NCI-H748 (cell line): ENCODE data around the gene USP34.
"Not testable (repeated sequence)": the region's sequence is repeated elsewhere in the genome, so short reads cannot be mapped to it uniquely, and the experiment has no call there.

Experiments
- DNase-seq: peaks from one replicate; lab custom pipeline; 2025; ENCODE audit not compliant: unreplicated experiment; lab: John Stamatoyannopoulos, UW

Gene USP34, protein sequence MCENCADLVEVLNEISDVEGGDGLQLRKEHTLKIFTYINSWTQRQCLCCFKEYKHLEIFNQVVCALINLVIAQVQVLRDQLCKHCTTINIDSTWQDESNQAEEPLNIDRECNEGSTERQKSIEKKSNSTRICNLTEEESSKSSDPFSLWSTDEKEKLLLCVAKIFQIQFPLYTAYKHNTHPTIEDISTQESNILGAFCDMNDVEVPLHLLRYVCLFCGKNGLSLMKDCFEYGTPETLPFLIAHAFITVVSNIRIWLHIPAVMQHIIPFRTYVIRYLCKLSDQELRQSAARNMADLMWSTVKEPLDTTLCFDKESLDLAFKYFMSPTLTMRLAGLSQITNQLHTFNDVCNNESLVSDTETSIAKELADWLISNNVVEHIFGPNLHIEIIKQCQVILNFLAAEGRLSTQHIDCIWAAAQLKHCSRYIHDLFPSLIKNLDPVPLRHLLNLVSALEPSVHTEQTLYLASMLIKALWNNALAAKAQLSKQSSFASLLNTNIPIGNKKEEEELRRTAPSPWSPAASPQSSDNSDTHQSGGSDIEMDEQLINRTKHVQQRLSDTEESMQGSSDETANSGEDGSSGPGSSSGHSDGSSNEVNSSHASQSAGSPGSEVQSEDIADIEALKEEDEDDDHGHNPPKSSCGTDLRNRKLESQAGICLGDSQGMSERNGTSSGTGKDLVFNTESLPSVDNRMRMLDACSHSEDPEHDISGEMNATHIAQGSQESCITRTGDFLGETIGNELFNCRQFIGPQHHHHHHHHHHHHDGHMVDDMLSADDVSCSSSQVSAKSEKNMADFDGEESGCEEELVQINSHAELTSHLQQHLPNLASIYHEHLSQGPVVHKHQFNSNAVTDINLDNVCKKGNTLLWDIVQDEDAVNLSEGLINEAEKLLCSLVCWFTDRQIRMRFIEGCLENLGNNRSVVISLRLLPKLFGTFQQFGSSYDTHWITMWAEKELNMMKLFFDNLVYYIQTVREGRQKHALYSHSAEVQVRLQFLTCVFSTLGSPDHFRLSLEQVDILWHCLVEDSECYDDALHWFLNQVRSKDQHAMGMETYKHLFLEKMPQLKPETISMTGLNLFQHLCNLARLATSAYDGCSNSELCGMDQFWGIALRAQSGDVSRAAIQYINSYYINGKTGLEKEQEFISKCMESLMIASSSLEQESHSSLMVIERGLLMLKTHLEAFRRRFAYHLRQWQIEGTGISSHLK (N-terminal part only)

DNA sequence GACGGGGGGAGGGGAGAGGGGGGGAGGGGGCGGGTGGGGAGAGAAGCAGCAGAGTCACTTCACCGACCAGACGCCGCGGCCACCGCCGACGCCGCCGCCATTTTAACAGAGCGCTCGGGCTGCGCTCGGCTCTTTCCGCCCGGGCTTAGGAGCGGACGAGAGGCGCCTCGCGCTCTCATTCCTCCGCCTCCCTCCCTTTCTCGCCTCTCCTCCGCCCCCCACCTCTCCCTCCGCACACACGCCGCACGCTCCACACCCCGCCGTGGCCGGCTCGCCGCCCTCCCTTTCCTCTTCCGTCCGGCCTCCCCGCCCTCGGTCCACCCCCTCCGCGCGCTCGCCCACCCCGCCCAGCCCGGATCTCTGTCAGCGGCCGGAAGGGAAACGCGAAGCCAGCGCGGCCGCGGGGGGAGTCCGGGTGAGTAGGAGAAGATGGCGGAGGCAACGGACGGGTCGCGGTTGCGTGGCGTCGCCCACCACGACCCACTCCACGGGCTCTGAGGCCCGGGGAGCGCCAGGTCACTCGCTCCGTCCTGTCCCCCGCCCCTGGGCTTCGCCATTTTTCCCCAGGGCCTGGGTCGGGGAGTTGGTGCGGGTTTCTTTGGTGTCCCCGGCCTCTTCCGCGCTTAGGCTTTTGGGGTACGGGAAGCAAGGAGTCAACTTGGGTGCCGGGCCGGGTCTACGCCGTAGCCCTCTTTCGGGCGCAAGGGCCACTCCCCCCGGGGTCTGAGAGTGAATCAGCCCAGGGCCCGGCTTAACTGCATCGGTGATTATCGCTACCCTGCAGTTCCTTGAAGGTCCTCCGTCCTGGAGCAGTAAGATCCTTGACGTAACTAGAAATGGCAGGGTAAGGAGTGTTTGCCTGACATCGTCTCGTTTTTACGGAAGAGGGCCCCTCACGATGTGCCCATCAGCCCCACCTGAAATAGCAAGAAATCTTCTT, at the start of gene USP34:
USP34 (minus strand) TSS at position 123 of the 940 bp plus-strand sequence. CDS start 395 bp downstream, outside the sequence.
- DNase-seq = peak; percentile 90

DNA sequence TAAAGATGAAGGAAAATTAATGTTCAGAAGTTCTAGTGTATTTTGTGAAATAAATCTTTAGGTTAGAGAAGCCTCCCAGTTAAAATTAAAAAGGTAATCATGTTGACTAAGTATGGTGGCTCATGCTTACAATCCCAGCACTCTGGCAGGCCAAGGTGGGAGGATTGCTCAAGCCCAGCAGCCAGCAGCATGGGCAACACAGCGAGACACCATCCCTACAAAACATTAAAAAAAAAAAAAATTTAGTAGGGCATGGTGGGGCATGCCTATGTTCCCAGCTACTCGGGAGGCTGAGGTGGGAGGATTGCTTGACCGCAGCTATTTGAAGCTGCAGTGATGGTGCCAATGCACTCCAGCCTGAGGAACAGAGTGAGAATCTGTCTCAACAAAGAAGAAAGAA, 49.4 kb upstream of the USP34 start:
- no peak for DNase-seq

DNA sequence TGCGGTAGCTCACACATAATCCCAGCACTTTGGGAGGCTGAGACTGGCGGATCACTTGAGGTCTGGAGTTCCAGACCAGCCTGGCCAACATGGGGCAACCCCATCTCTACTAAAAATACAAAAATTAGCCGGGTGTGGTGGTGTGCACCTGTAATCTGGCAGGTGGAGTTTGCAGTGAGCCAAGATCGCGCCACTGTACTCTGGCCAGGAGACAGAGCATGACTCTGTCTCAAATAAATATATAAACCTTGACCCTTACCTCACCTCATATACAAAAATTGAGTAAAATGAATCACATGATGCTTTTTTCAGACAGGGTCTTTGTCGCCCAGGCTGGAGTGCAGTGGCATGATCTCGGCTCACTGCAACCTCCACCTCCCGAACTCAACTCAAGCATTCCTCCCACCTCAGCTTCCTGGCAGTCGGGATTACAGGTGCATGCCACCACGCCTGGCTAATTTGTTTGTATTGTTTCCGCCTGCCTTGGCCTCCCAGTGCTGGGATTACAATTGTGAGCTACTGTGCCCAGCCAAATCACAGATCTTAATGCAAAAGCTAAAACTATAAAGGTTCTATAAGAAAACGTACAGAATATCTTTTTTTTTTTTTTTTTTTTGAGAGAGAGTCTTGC, 42.0 kb upstream of the USP34 start:
- no peak for DNase-seq

DNA sequence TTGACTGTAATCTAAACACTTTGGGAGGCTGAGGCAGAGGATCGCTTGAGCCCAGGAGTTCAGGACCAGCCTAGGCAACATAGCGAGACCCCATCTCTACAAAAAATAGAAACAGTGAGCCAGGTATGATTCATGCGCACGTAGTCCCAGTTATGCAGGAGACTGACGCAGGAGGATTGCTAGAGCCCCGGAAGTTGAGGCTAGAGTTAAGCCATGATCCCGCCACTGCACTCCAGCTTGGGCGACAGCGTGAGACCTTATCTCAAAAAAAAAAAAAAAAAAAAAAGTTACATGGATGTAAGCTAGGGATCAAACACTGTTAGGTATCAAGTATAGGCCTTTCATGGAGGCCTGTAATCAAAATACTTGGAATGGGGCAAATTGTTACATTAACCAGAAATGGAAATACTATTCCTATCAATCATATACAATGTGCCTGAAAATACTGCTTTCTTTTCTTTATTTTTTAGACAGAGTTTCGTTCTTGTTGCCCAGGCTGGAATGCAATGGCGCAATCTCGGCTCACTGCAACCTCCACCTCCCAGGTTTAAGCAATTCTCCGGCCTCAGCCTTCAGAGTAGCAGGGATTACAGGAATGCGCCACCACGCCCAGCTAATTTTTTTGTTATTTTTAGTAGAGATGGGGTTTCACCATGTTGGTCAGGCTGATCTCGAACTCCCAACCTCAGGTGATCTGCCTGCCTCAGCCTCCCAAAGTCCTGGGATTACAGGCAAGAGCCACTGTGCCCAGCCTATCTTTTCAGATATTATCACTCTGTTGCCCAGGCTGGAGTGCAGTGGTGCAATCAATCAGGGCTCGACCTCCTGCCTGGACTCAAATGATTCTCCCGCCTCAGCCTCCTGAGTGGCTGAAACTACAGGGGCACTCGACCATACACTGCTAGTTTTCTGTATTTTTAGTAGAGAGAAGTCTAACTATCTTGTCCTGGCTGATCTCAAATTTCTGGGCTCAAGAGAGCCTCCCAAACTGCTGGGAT, 40.1 kb upstream of the USP34 start:
- DNase-seq = no peak

DNA sequence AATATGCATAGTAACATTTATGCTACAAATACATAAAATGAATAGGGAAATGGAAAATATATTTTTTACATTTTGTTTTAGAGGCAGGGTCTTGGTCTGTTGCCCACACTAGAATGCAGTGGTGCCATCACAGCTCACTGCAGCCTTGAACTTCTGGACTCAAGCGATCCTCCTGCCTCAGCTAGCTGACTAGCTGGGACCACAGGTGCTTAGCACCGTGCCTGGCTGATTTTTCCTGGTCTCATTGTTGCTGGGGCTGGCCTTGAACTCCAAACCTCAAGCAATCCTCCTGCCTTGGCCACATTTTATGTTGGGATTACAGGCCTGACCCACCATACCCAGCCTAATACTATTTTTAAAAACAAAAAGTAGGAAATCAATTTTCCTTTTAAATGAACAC, 34.1 kb upstream of the USP34 start:
- DNase-seq = no peak

DNA sequence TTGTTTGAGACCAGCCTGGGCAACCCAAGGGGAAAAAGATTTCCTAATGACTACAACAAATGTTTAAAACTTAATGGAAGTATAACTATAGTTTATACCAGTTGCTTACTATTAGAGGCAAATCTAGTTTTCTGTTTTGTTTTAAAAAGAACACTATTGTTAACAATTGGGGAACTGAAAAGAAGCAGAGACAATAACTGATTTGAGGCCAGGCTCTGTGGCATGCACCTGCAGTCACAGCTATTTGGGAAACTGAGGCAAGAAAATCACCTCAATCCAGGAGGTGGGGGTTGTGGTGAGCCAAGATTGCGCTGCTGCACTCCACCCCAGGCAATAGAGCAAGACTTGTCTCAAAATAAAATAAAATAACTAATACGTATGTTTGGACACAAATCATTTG, 28.2 kb upstream of the USP34 start:
- no peak for DNase-seq

DNA sequence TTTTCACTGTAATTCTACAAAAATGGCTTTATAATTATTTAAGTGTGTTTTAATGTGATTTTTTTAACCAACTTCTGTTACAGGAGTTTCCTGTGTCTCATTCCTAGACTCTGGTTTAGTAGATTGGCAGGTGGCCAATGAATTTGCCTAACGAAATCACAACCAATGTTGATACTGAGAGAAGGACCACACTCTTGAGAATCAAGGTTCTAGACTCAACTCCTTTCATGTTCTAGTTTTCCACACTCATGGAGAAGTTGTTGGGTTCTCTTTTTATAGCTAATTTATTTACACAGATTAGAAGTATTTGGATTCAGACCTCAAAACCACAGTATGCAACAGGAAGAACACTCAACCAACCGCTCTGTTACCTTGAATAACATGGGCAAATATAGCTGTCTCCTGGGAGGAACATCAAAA, 22.6 kb upstream of the USP34 start:
- DNase-seq = no peak

DNA sequence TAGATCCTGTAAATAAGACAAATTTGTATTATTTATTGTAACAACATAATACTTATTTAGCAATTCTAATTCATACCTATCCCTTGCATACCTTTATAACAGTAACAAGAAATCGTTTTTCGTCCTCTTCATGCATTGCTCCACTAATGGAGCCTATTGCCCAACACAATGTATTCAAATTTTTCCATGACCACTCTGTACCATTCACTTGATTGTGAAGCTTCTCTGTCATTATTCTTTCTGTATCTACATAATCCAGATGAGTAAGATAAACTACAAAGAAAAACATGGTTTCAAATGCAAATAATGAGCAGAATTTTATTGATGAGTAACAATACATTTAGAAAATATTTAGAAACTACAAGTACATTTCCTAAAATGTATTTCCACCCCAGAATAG, 21.6 kb upstream of the USP34 start:
- DNase-seq = no peak

DNA sequence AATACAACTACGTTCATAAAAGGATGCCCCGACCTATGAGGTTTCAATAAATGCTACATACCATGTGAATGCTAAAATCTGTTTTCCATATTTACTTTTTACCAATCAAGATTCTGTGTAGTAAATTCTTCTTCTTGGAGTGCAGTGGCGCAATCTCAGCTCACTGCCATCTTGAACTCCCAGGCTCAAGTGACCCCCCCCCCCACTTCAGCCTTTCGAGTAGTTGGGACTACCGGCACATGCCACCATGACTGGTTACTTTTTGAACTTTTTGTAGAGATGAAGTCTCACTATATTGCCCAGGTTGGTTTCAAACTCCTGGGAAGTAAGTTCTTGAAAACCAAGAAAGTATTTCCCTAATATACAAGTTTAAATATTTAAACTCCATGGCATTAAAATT, 14.4 kb upstream of the USP34 start:
- no peak for DNase-seq

DNA sequence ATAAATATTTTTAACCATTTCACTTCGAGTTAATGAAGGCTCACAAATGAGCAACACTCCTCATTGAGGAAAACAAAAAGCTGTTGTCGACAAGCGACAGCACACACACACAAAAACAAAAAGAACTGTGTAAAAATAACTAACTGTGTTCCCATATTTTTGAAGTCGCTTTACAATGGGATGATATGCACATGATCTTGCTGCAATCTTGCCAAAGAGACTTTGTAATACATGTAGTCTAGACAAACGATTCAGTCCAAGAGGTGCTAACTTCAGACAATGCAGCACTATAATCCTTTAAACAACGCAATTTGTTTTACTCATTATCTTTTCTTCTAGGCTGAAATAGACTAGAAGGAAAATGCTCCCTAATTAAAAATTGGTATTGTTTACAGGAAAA, 7.2 kb upstream of the USP34 start:
- no peak for DNase-seq

DNA sequence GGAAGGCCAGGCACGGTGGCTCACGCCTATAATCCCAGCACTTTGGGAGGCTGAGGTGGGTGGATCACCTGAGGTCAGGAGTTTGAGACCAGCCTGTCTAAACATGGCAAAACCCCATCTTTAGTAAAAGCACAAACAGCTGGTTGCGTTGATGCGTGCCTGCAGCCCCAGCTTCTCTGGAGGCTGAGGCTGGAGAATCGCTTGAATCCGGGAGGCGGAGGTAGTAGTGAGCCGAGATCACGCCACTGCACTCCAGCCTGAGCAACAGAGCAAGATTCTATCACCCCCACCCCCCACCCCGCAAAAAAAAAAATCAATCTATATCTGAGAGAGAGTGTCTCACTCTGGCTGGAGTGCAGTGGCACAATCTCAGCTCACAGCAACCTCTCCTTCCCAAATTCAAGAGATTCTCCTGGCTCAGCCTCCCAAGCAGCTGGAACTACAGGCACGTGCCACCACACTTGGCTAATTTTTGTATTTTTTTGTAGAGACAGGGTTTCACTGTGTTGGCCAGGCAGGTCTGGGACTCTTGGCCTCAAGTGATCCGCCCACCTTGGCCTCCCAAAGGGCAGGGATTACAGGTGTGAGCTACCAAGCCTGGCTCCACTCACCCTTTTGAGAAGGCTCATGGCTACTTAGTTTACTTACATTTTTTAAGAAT, 6.2 kb upstream of the USP34 start:
- DNase-seq = not testable (repeated sequence)

DNA sequence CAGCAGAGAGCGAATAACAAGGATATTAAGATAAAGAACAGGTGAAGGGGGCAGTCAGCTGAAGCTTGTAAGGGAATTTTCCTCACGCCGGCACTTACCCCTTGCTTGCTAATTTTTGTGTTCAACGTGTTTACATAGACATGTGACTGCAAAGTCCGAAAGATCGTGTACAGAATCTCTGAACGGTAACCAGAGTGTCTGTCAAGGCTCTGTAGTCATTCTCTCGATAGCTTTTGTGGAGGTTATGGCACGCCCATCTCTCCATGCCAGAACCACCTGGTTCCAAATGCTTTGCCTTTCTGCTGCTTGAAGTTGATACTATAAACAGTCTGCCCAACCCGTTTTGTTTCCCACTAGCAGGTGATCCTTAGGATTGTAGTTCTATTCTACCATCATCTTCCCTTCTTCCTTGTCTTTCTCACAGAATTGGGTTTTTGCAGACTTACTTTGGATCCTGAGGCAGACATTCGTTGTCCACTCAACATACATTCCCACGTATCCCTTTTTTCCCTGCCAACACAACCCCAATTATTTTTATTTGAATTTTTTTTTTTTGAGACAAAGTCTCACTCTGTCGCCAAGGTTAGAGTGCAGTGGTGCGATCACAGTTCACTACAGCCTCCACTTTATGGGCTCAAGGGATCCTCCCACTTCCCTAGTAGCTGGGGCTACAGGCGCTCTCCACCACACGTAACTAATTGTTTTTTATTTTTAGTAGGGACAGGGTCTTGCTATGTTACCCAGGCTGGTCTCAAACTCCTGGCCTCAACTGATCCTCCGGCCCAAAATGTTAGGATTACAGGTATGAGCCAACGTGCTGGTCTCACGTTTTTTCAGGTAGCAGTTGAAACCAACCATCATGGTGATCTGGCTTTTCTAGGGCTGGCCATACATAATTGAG, 1.3 kb upstream of the USP34 start:
- peak; percentile 37 for DNase-seq

DNA sequence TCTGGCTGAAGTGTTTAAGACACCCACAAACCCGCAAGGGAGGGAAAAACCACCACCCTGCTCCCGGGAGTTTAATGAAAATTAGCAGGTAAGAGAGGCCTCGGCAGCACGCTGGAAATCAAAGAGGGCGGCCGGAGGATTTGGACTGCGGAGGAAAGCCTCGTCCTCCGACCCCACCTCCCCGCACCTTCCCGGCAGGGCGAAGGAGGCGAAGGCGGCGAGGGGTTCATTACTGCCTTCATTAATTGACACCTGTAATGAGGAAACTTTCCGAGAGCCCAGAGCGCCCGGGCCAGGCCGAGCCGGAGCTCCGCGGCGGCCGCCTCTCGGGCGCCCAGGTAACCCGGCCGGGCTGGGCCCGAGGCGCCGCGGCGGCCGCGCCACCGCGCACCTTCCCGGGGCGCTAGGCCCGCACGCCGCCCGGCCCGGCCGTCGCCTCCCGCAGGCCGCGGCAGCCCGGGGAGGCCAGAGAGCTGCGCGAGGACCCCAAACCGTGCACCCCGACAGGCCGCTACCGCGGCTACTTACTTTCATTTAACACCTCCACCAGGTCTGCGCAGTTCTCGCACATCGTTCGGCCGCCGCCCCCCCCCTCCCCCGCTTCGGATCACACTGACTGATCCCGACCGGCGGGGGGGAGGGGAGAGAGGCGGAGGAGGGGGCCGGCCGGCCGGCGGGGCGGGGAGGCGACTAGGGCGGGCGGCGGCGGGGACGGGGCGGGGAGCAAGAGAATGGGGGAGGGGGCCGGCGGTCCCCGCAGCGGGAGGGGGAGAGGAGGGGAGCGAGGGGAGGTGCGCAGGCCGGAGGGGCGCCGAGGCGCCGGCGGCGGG, 550 bp downstream of the USP34 start:
- peak; percentile 84 for DNase-seq

DNA sequence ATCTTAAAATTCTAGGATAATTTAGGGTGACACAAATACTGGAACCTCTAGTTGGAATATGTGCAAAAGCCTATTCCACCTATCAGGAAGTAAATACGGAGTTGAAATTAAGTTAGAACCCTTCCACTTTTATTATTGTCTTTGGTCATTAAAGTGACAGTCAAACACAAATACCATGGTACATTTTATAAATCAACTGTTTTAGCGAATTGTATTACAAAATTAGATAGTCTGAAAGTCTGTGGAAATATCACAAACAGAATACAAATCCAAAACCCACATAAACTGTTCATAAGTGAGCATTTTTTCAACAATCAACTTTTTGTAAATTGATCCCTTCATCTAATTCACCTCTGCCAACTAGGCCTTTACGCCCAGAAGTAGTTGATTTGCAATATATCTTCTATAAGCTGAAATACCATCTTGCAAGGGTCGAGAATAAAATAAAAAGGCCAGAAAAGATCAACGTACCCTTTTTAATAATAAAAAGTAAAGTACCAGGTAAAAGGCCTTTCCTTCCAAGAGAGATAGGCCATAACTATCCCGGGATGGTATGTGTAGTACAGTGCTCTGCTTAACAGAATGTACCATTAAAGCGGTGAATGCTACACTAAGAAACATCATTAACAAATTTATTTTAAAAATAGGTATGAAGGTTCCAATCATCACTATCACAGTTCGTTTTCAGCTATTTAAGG, 1.3 kb downstream of the USP34 start:
- no peak for DNase-seq

DNA sequence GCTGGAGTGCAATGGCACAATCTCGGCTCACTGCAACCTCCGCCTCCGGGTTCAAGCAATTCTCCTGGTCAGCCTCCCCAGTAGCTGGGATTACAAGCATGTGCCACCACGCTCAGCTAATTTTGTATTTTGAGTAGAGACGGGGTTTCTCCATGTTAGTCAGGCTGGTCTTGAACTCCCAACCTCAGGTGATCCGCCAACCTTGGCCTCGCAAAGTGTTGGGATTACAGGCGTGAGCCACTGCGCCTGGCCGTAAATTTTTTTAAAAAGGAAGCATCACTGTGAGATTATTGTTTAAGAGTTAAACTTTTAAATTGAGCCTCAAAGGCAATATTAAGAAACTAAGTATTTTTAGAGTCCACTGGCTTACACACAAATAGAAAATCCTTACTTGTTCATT, 2.7 kb downstream of the USP34 start:
- not testable (repeated sequence) for DNase-seq

DNA sequence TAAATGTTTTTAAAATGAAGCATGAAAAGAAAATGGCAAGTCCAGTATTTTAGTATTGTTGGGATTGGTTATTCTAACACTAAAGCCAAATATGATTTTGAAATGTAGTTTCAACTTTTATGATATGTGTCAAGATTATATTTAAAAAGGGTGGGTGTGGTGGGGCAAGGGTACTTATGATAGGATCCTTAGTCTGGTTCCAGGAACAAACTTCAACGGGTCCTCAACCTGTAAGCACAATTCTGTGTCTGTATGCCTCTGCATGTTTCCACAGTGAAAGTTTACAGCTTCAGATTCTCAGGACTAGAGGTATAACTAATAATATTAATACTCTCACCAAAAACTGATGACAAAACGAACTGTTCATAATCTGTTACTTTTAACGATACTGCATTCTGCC, 5.8 kb downstream of the USP34 start:
- DNase-seq = no peak
